Breast epithelium (tissue), 4 donors: ENCODE results near the gene RSBN1L. TPM values are rescaled to one million over a fixed set of nuclear protein-coding genes. Genes with fewer than 3 reads are reported as not detected.

Experiments
- DNase-seq, 2 donors: peaks; one replicate each; pipeline ENCODE4 v3.0.0-alpha.2; 2019; ENCODE audit warnings: low spot score in 2 of 2
- H3K27ac ChIP-seq, 2 donors: fragments of 200-600 bp; sonication (generic) in 1 of 2; one replicate each; pipeline ENCODE4 v1.5.1; 2016 to 2019; ENCODE audit warnings: mild to moderate bottlenecking in 1 of 2
- H3K27me3 ChIP-seq, 2 donors: fragments of 200-600 bp; sonication (generic) in 1 of 2; one replicate each; pipeline versions ENCODE4 v1.5.1 to v1.6.0; 2017 to 2019; ENCODE audit warnings: control low read depth in 1 of 2, mild to moderate bottlenecking in 1 of 2
- H3K36me3 ChIP-seq: fragments of 200-600 bp; one replicate; pipeline ENCODE4 v1.5.1; 2019
- H3K4me1 ChIP-seq, 2 donors: fragments of 200-600 bp; sonication (generic); one replicate each; pipeline ENCODE4 v1.5.1; 2016 to 2019; ENCODE audit warnings: control low read depth in 1 of 2
- H3K4me3 ChIP-seq, 3 donors: fragments of 200-600 bp; sonication (generic); 1 replicate in 2 of 3; 2 replicates in 1 of 3; pipeline ENCODE4 v1.5.1; 2016 to 2019; ENCODE audit warnings: mild to moderate bottlenecking in 3 of 3, moderate library complexity in 2 of 3
- H3K9me3 ChIP-seq, 2 donors: fragments of 200-600 bp; sonication (generic) in 1 of 2; one replicate each; pipeline ENCODE4 v1.5.1; 2016 to 2019; ENCODE audit warnings: control low read depth in 1 of 2
- CTCF ChIP-seq, 3 donors: fragments of 450-650 bp; IDR thresholded peaks; one replicate each; pipeline ENCODE4 v1.5.1; 2016 to 2017; ENCODE audit warnings: antibody characterized with exemption in 3 of 3, mild to moderate bottlenecking in 3 of 3, moderate library complexity in 3 of 3
- POLR2A ChIP-seq: fragments of 450-650 bp; IDR thresholded peaks from one replicate; pipeline ENCODE4 v1.6.1; 2016; ENCODE audit warnings: antibody characterized with exemption, mild to moderate bottlenecking, moderate library complexity
- POLR2AphosphoS5 ChIP-seq, 3 donors: sonication (generic); formaldehyde crosslinking; IDR thresholded peaks; one replicate each; pipeline ENCODE4 v1.6.1; 2017; ENCODE audit warnings: antibody characterized with exemption in 3 of 3
- intact Hi-C: fragments of 100-400 bp; cut with DNase I; formaldehyde crosslinking; loops from one replicate; pipeline ENCODE4 v1.15.1; 2023; ENCODE audit warnings: low total_unique reads
- total RNA-seq, 3 donors: library from RNA; depleted of rRNA; stranded (reverse); fragments of >200 nt; gene quantifications; one replicate each; pipeline ENCODE4 v1.1.0, GENCODE V29; 2016

The RSBN1L gene
- total RNA-seq, 3 donors from 2014 or later: 13.9 to 34.5 (median 29.8) TPM

GRCh38 chr7:77760809-77761453, 64.7 kb downstream of the RSBN1L start:
- intact Hi-C loops: no loop called here
- H3K4me1 ChIP-seq: no peaks in the 10 kb centered on the region
- H3K4me3 ChIP-seq: no peak overlapping the region

GRCh38 chr7:77765481-77765880, 69.2 kb downstream of the RSBN1L start:
- H3K36me3 ChIP-seq: no peaks in the 10 kb centered on the region
- H3K4me3 ChIP-seq: no peak overlapping the region
- no peak for TF ChIP-seq CTCF (IDR thresholded peaks at IDR 0.05)
- no peak for TF ChIP-seq POLR2A
- TF ChIP-seq POLR2AphosphoS5 (IDR thresholded peaks at IDR 0.05): no peak
- H3K27ac ChIP-seq: no peak overlapping the region
- H3K9me3 ChIP-seq: no peaks in the 10 kb centered on the region
- intact Hi-C loops: no loop called here
- no peak for DNase-seq
- H3K27me3 ChIP-seq: no peaks in the 10 kb centered on the region
- no peaks in the 10 kb centered on the region for H3K4me1 ChIP-seq

More at GRCh38 chr7:77760809-77761453, 64.7 kb downstream of the RSBN1L start:
- TF ChIP-seq POLR2AphosphoS5 (IDR thresholded peaks at IDR 0.05): no peak
- no peak for TF ChIP-seq POLR2A
- TF ChIP-seq CTCF (IDR thresholded peaks at IDR 0.05): no peak
- Histone ChIP-seq H3K9me3 (no peaks in the 10 kb centered on the region), H3K27me3 (no peaks in the 10 kb centered on the region), H3K27ac (no peak overlapping the region), H3K36me3 (no peaks in the 10 kb centered on the region)
- DNase-seq: no peak

GRCh38 chr7:77765906-77766800, 69.9 kb downstream of the RSBN1L start:
- intact Hi-C loops: no loop called here
- Histone ChIP-seq H3K9me3 (no peaks in the 10 kb centered on the region), H3K4me3 (no peak overlapping the region), H3K27me3 (no peaks in the 10 kb centered on the region), H3K27ac (no peak overlapping the region), H3K4me1 (no peaks in the 10 kb centered on the region), H3K36me3 (no peaks in the 10 kb centered on the region)
- no peak for DNase-seq
- TF ChIP-seq POLR2AphosphoS5 (IDR thresholded peaks at IDR 0.05) (no peak), POLR2A (no peak), CTCF (IDR thresholded peaks at IDR 0.05) (no peak)

DNA sequence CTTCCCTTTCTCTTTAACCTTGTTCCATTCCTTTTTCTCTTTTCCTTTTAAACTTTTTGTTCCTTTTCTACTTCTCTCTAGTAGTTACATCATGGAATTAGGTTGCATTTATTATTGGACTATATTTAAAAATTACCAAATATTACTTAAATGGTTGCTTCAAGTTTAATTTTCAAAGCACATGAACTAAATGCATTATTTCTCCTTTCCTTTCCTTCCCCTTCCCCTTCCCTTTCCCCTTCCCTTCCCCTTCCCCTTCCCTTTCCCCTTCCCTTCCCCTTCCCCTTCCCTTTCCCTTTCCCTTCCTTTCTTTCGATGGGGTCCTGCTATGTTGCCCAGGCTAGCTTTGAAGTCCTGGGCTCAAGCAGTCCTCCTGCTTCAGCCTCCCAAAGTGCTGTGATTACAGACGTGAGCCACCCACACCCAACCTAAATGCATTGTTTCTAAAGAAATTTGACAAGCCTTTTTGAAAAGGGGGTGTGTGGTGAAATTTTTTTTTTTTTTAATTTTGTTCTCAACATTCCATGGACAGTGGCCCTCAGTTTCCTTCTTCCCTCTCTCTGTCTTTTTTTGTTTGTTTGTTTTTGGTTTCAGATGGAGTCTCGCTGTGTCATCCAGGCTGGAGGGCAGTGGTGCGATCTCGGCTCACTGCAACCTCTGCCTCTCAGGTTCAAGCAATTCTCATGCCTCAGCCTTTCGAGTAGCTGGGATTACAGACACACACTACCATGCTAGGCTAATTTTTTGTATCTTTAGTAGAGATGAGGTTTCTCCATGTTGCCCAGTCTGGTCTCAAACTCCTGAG, 70.7 kb downstream of the RSBN1L start:
- no peak overlapping the region for H3K4me3 ChIP-seq
- intact Hi-C loops: no loop called here

More for the DNA sequence above, 70.7 kb downstream of the RSBN1L start:
- no peak for DNase-seq
- H3K9me3 ChIP-seq: no peaks in the 10 kb centered on the region
- no peaks in the 10 kb centered on the region for H3K4me1 ChIP-seq
- no peaks in the 10 kb centered on the region for H3K27me3 ChIP-seq
- TF ChIP-seq POLR2AphosphoS5 (IDR thresholded peaks at IDR 0.05): no peak
- TF ChIP-seq POLR2A: no peak
- TF ChIP-seq CTCF (IDR thresholded peaks at IDR 0.05): no peak
- H3K27ac ChIP-seq: no peak overlapping the region
- H3K36me3 ChIP-seq: no peaks in the 10 kb centered on the region
